Subcutaneous preadipocyte (primary cell): ENCODE measurements around the gene SMPD1. TPM values are rescaled to one million over a fixed set of nuclear protein-coding genes. Genes with fewer than 3 reads are reported as not detected.

Experiments
- total RNA-seq: library from RNA; depleted of rRNA; stranded (reverse); fragments of >200 nt; gene quantifications from 2 replicates; pipeline ENCODE4 v1.2.3, GENCODE V29; 2012

The SMPD1 gene
- total RNA-seq: 28.3 and 31.7 TPM in 2 replicates

GRCh38 chr11:6389905-6390717 is at the start of gene SMPD1:
Gene SMPD1, plus strand, starts transcription at chr11:6390474. Its CDS starts 125 bp downstream, at chr11:6390599.

GRCh38 chr11:6419009-6419631 is 28.8 kb downstream of the SMPD1 start, which contains the start of gene APBB1:
Gene APBB1, minus strand, starts transcription at chr11:6419094. Its CDS starts 7,747 bp downstream, at chr11:6411347.

GRCh38 chr11:6440906-6441358 is 50.7 kb downstream of the SMPD1 start, which contains the start of gene HPX:
Gene HPX, minus strand, starts transcription at chr11:6440987. Its CDS starts 24 bp downstream, at chr11:6440963.

Other genes with a start within 250 kb of the SMPD1 start
- under 0.01 TPM in 1 of 2 replicates, not detected in the other for gene OR52B2, start 220.1 kb upstream of the SMPD1 start, total RNA-seq
- gene OR52W1, start 191.2 kb upstream of the SMPD1 start, total RNA-seq: not detected in 2 replicates
- gene C11orf42, start 184.9 kb upstream of the SMPD1 start, total RNA-seq: not detected in 2 replicates
- 13.2 and 19.2 TPM in 2 replicates for gene FHIP1B, start 155.8 kb upstream of the SMPD1 start, total RNA-seq
- gene CNGA4, start 151.4 kb upstream of the SMPD1 start, total RNA-seq: 0.37 TPM in 1 of 2 replicates, not detected in the other
- not detected in 2 replicates for gene CCKBR, start 130.6 kb upstream of the SMPD1 start, total RNA-seq
- 171 and 329 TPM in 2 replicates for gene CAVIN3, start 70.0 kb upstream of the SMPD1 start, total RNA-seq
- 27.6 and 29.9 TPM in 2 replicates for gene APBB1, start 28.6 kb downstream of the SMPD1 start, total RNA-seq
- gene HPX, start 50.5 kb downstream of the SMPD1 start, total RNA-seq: 0.37 and 0.98 TPM in 2 replicates
- gene TRIM3, start 83.5 kb downstream of the SMPD1 start, total RNA-seq: 16.9 and 26.0 TPM in 2 replicates
- gene ARFIP2, start 90.9 kb downstream of the SMPD1 start, total RNA-seq: 44.4 and 51.1 TPM in 2 replicates
- 36.7 and 37.3 TPM in 2 replicates for gene TIMM10B, start 91.0 kb downstream of the SMPD1 start, total RNA-seq
- gene DNHD1, start 106.8 kb downstream of the SMPD1 start, total RNA-seq: 9.4 and 11.4 TPM in 2 replicates
- 9.2 and 13.5 TPM in 2 replicates for gene RRP8, start 213.1 kb downstream of the SMPD1 start, total RNA-seq
- 110 and 148 TPM in 2 replicates for gene ILK, start 213.3 kb downstream of the SMPD1 start, total RNA-seq
- 27.9 and 32.3 TPM in 2 replicates for gene TAF10, start 221.7 kb downstream of the SMPD1 start, total RNA-seq
- gene TPP1, start 228.9 kb downstream of the SMPD1 start, total RNA-seq: 56.7 and 93.3 TPM in 2 replicates